ENCODE results near the gene OIT3. TPM values are rescaled to one million over a fixed set of nuclear protein-coding genes. Genes with fewer than 3 reads are reported as not detected.

The OIT3 gene
- total RNA-seq, 6 experiments from 2014 or later = not detected

- no peak overlapping the region for H3K4me3 Mint-ChIP-seq
- peaks cover 45% of the 10 kb centered on the region for H3K9me3 Mint-ChIP-seq
- DNase-seq = no peak
- TF ChIP-seq, protein P1, sequence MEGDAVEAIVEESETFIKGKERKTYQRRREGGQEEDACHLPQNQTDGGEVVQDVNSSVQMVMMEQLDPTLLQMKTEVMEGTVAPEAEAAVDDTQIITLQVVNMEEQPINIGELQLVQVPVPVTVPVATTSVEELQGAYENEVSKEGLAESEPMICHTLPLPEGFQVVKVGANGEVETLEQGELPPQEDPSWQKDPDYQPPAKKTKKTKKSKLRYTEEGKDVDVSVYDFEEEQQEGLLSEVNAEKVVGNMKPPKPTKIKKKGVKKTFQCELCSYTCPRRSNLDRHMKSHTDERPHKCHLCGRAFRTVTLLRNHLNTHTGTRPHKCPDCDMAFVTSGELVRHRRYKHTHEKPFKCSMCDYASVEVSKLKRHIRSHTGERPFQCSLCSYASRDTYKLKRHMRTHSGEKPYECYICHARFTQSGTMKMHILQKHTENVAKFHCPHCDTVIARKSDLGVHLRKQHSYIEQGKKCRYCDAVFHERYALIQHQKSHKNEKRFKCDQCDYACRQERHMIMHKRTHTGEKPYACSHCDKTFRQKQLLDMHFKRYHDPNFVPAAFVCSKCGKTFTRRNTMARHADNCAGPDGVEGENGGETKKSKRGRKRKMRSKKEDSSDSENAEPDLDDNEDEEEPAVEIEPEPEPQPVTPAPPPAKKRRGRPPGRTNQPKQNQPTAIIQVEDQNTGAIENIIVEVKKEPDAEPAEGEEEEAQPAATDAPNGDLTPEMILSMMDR (IDR thresholded peaks at IDR 0.05) = no peak
- peaks cover 28% of the 10 kb centered on the region for H3K36me3 Mint-ChIP-seq (ENCODE audit: low read depth)
- H3K4me1 Mint-ChIP-seq (ENCODE audit: low read depth) = no peaks in the 10 kb centered on the region
- H3K27me3 Mint-ChIP-seq (ENCODE audit: insufficient read depth) = peaks cover 3% of the 10 kb centered on the region
- H3K27ac Mint-ChIP-seq = no peak overlapping the region
Observed at GRCh38 chr10:72981028-72981881, 87.7 kb downstream of the OIT3 start.

DNA sequence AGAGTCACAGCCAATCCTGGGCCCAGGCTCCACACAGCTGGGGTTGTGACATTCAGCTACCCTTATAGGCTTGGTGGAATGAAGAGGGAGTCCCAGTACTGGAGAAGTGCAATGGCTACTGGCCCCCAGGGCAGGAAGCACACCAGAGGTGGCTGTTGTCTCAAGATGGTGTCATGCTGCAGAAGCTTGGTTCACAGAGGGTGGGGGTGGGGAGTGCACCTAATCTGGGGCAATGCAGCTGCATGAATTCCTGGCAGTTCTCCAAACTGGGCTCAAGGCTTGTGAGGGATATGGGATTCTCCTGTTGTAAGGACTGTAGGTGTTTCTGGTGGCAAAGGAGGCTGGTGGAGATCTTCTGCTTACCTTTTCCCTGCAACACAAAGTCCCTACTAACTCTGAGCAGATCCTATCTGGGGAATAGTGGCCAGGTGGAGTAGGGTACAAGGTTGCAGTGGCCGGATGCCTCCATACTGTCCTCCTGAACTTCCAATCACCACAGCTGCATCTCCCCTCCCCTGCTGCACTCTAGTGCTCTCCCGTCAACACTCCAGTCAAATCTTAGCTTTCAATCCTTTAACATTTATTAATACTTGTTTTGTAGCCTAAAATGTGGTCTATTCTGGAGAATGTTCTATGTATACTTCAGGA lies 88.5 kb downstream of the OIT3 start:
- no peak overlapping the region for H3K4me3 Mint-ChIP-seq
- no peaks in the 10 kb centered on the region for H3K4me1 Mint-ChIP-seq (ENCODE audit: low read depth)
- peaks cover 25% of the 10 kb centered on the region for H3K36me3 Mint-ChIP-seq (ENCODE audit: low read depth)
- no peak for DNase-seq
- no peak overlapping the region for H3K27ac Mint-ChIP-seq
- H3K27me3 Mint-ChIP-seq (ENCODE audit: insufficient read depth) = peaks cover 3% of the 10 kb centered on the region
- TF ChIP-seq, protein P1 (IDR thresholded peaks at IDR 0.05) = no peak
- peaks cover 38% of the 10 kb centered on the region for H3K9me3 Mint-ChIP-seq

Other genes starting within 250 kb of the OIT3 start
- gene MCU, start 201.6 kb upstream of the OIT3 start, total RNA-seq (2021; fragmentation: NEBNext Ultra II Directional; extraction: Animal tissue kit (Norgen Biotek cat#: 25700)) = 10 to 100 TPM; 28.3 to 36.2 (median 32.3) TPM
- gene PLA2G12B, start 61.1 kb downstream of the OIT3 start, total RNA-seq (2021; fragmentation: NEBNext Ultra II Directional; extraction: Animal tissue kit (Norgen Biotek cat#: 25700)) = not detected
- gene P4HA1, start 203.1 kb downstream of the OIT3 start, total RNA-seq (2021; fragmentation: NEBNext Ultra II Directional; extraction: Animal tissue kit (Norgen Biotek cat#: 25700)) = 100 to 1,000 TPM; 117 to 192 (median 127) TPM
- gene NUDT13, start 216.7 kb downstream of the OIT3 start, total RNA-seq (2021; fragmentation: NEBNext Ultra II Directional; extraction: Animal tissue kit (Norgen Biotek cat#: 25700)) = 1 to 10 TPM; 1.3 to 2.3 (median 2.1) TPM